Astrocyte of the spinal cord (primary cell): ENCODE data around the gene ABTB2.
"Not testable (repeated sequence)": the region's sequence is repeated elsewhere in the genome, so short reads cannot be mapped to it uniquely, and the experiment has no call there.

Source experiments
- DNase-seq: peaks from one replicate; pipeline ENCODE4 v3.0.0; 2011; ENCODE audit warnings: low read depth, low spot score
- H3K4me3 ChIP-seq: 2 replicates; pipeline ENCODE4 v1.5.1; 2011; ENCODE audit warnings: low read depth, mild to moderate bottlenecking, low read length, moderate library complexity
- CTCF ChIP-seq: IDR thresholded peaks from 2 replicates; pipeline ENCODE4 v1.5.1; 2012; ENCODE audit warnings: low read depth, mild to moderate bottlenecking, low read length, inconsistent platforms
- in situ Hi-C: cut with HindIII; loops from 2 replicates; pipeline ENCODE4 v1.10.0; 2017; ENCODE audit warnings: low sequenced_read_pairs

ABTB2 gene

GRCh38 chr11:34397811-34398210 lies 40.0 kb upstream of the ABTB2 start:
- in situ Hi-C loops: no loop called here
- H3K4me3 ChIP-seq: no peak overlapping the region
- TF ChIP-seq CTCF: no peak
- no peak for DNase-seq

- DNase-seq: no peak
- no peak for TF ChIP-seq CTCF
- H3K4me3 ChIP-seq: no peak overlapping the region
- in situ Hi-C loops: no loop called here
Observed at GRCh38 chr11:34397120-34397519, 39.3 kb upstream of the ABTB2 start.

- peak; percentile 49 for DNase-seq
- TF ChIP-seq CTCF: no peak
- in situ Hi-C loops: no loop called here
- no peak overlapping the region for H3K4me3 ChIP-seq
Observed at GRCh38 chr11:34395916-34396550, 38.2 kb upstream of the ABTB2 start.

GRCh38 chr11:34394771-34395300 lies 37.0 kb upstream of the ABTB2 start:
- in situ Hi-C loops: no loop called here
- DNase-seq: no peak
- H3K4me3 ChIP-seq: no peak overlapping the region
- TF ChIP-seq CTCF: no peak

- H3K4me3 ChIP-seq: no peak overlapping the region
- TF ChIP-seq CTCF: no peak
- DNase-seq: no peak
- in situ Hi-C loops: no loop called here
Observed at GRCh38 chr11:34387653-34388052, 29.8 kb upstream of the ABTB2 start.

- DNase-seq, H3K4me3 ChIP-seq, in situ Hi-C loops: not testable (repeated sequence)
Observed at GRCh38 chr11:34386356-34386755, 28.5 kb upstream of the ABTB2 start.

GRCh38 chr11:34382532-34383276 lies 24.9 kb upstream of the ABTB2 start:
- in situ Hi-C loops: no loop called here
- no peak for TF ChIP-seq CTCF
- no peak overlapping the region for H3K4me3 ChIP-seq
- DNase-seq: no peak
